ENCODE measurements around the gene GCKR.

The GCKR gene

GRCh38 chr2:27572998-27573429 lies 76.4 kb downstream of the GCKR start:
- no peak for DNase-seq (ENCODE audit: low read depth)

All from stimulated activated CD8-positive, alpha-beta memory T cell treated with anti-CD3 and anti-CD28 coated beads, Interleukin-15, amount 100 ng/mL, for 1 hour (primary cell).